Astrocyte (in vitro differentiated cells and primary cell): Measurements from ENCODE around the gene METAP1D.

Experiments
- EZH2 ChIP-seq: IDR thresholded peaks from 2 replicates; pipeline ENCODE4 v1.6.1; 2012; ENCODE audit warnings: mild to moderate bottlenecking, low read length, inconsistent platforms; ENCODE audit not compliant: insufficient read depth
- TF ChIP-seq, protein P1 (sequence below): IDR thresholded peaks from 2 replicates; pipeline ENCODE4 v1.5.1; 2011; ENCODE audit warnings: low read depth, mild to moderate bottlenecking, inconsistent platforms, low read length, moderate library complexity; ENCODE audit not compliant: insufficient read depth

DNA sequence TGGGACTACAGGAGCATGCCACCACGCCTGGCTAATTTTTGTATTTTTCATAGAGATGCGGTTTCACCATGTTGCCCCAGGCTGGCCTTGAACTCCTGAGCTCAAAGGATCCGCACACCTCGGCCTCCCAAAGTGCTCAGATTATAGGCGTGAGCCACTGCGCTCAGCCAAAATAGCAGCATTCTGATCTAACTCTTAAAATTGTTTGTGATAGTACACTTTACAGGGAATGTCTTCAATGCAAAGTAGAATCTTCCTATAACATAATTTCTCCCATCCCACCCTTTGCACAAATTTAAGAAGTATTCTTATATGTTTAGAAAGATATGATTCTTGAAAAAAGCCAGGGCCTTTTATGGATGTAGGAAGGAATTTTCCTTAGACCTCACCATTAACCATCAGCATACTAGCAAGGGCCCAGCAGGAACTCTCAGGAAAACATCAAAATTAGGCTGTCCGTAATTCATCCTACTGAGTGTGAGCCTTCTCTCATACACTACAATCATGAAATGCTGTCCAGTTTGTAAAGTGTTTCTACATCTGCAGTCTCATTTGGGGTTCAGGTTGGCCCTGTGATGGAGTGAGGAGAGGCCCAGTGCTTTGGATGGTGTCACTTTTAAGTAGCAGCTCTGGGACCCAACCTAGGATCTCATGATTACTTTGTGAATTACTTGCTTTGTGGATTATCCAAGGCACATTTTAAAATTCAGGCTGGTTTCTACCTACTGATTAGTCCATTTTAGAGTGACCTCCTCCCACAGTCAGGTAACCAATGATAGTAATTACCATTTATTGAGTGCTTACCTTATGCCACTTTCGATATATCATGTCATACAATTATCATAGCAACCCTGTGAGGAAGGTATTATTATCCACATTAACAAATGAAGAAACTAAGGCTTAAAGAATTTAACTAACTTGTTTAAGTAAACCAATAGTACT is 48.1 kb downstream of the METAP1D start:
- TF ChIP-seq, protein P1, sequence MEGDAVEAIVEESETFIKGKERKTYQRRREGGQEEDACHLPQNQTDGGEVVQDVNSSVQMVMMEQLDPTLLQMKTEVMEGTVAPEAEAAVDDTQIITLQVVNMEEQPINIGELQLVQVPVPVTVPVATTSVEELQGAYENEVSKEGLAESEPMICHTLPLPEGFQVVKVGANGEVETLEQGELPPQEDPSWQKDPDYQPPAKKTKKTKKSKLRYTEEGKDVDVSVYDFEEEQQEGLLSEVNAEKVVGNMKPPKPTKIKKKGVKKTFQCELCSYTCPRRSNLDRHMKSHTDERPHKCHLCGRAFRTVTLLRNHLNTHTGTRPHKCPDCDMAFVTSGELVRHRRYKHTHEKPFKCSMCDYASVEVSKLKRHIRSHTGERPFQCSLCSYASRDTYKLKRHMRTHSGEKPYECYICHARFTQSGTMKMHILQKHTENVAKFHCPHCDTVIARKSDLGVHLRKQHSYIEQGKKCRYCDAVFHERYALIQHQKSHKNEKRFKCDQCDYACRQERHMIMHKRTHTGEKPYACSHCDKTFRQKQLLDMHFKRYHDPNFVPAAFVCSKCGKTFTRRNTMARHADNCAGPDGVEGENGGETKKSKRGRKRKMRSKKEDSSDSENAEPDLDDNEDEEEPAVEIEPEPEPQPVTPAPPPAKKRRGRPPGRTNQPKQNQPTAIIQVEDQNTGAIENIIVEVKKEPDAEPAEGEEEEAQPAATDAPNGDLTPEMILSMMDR = no peak
- TF ChIP-seq EZH2 = no peak
